ENCODE data around the gene PEX26. TPM values are rescaled to one million over a fixed set of nuclear protein-coding genes. Genes with fewer than 3 reads are reported as not detected.
"Not testable (repeated sequence)": the region's sequence is repeated elsewhere in the genome, so short reads cannot be mapped to it uniquely, and the experiment has no call there.

PEX26 gene
- total RNA-seq, 4 donors from 2014 or later, result 28.2 to 36.1 (median 31.2) TPM

DNA sequence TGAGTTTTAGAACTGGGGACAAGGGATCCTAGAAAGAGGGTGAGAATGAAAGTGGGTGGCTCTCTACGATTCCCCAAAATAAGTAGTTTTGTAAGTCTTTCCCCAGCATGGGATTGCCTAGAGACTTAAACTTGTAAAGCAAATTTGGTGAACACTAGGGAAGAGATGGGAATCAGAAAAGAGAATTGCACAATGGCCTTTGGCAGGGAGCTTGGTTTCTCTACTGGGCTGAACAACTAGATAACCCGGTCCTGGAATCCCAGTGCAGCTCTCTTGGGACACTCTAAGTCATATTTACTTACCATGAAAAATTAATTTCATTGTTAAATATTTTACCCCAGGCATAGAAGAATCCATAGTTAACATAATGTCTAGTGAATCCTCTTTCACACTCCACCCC lies 55.7 kb downstream of the PEX26 start:
- Histone ChIP-seq H3K27ac (peak overlapping the region; percentile 27 to 30), H3K27me3 (no peaks in the 10 kb centered on the region), H3K36me3 (no peaks in the 10 kb centered on the region), H3K4me3 (no peak overlapping the region), H3K4me1 (no peaks in the 10 kb centered on the region), H3K9me3 (no peaks in the 10 kb centered on the region)
- no peak for TF ChIP-seq POLR2A (IDR thresholded peaks at IDR 0.05)
- TF ChIP-seq, protein P1, sequence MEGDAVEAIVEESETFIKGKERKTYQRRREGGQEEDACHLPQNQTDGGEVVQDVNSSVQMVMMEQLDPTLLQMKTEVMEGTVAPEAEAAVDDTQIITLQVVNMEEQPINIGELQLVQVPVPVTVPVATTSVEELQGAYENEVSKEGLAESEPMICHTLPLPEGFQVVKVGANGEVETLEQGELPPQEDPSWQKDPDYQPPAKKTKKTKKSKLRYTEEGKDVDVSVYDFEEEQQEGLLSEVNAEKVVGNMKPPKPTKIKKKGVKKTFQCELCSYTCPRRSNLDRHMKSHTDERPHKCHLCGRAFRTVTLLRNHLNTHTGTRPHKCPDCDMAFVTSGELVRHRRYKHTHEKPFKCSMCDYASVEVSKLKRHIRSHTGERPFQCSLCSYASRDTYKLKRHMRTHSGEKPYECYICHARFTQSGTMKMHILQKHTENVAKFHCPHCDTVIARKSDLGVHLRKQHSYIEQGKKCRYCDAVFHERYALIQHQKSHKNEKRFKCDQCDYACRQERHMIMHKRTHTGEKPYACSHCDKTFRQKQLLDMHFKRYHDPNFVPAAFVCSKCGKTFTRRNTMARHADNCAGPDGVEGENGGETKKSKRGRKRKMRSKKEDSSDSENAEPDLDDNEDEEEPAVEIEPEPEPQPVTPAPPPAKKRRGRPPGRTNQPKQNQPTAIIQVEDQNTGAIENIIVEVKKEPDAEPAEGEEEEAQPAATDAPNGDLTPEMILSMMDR (IDR thresholded peaks at IDR 0.05), result no peak
- DNase-seq, result peak in 1 of 2 donors; percentile 48
- intact Hi-C loops (cut with DNase I; ENCODE audit: low total_unique reads), result no loop called here

DNA sequence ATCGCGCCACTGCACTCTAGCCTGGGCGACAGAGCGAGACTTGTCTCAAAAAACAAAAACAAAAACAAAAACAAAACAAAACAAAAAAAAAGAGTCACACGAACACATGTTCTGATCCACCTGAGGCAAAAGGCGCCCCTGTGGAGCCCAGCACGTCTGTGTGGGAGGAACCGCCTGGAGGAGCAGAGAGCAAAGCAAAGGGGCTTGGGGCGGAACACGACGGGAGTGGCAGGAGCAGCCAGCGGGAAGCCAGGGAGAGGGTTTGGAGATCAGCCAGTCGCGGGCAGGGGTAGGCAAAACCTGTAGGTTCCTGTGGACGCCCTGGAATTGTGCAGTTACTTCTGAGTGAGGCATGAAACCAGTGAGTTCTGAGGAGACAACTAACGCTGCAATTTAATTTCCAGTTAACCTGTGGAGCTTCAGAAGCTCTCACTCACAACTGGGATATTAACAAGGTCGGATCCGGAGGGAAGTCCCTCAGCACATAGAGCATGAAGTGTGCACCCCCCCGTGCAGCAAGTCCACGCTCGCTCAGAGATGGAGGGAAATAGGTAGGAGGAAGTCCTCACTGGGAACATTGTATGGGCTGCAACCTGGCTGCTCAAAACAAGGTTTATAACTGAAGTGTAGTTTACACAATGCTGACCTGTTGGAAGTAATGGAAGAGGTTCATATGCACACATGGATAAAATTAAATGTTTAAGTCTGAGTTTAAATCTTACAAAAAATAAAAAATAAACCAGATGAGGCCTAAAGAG lies 59.0 kb downstream of the PEX26 start:
- H3K27me3 ChIP-seq, result no peaks in the 10 kb centered on the region
- DNase-seq, result no peak
- TF ChIP-seq, protein P1 (IDR thresholded peaks at IDR 0.05), result no peak
- TF ChIP-seq POLR2A (IDR thresholded peaks at IDR 0.05), result no peak
- no peaks in the 10 kb centered on the region for H3K4me1 ChIP-seq
- H3K27ac ChIP-seq, result no peak overlapping the region
- no peak overlapping the region for H3K4me3 ChIP-seq
- H3K36me3 ChIP-seq, result no peaks in the 10 kb centered on the region
- intact Hi-C loops (cut with DNase I; ENCODE audit: low total_unique reads), result no loop called here
- no peaks in the 10 kb centered on the region for H3K9me3 ChIP-seq

DNA sequence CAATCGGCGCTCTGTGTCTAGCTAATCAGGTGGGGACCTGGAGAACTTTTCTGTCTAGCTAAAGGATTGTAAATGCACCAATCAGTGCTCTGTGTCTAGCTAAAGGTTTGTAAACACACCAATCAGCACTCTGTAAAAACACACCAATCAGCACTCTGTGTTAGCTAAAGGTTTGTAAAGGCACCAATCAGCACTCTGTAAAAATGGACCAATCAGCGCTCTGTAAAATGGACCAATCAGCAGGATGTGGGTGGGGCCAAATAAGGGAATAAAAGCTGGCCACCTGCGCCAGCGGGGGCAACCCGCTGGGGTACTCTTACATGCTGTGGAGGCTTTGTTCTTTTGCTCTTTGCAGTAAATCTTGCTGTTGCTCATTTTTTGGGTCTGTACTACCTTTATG lies 63.2 kb downstream of the PEX26 start:
- intact Hi-C loops (cut with DNase I; ENCODE audit: low total_unique reads); H3K36me3 ChIP-seq; H3K4me1 ChIP-seq; DNase-seq; H3K4me3 ChIP-seq; H3K27me3 ChIP-seq; H3K27ac ChIP-seq; H3K9me3 ChIP-seq: not testable (repeated sequence)

DNA sequence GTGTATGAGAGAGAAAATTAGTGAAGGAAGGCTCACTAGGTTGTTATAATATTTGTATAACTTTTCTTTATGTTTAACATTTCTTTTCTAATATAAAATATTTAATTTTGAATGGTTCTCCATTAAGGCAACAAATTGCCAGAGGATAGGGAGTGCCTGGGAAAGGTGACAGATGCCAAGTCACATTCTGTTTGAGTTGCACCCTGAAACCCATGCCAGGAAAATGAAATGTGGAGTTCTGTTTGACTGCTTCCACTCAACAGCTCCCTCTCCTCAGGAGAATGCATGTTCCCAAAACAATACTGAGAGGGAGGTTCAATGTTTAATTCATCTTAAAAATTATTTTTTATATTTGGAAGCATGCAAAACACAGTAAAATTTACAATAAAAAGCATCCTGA lies 66.3 kb downstream of the PEX26 start:
- Histone ChIP-seq H3K27ac (no peak overlapping the region), H3K27me3 (no peaks in the 10 kb centered on the region), H3K36me3 (no peaks in the 10 kb centered on the region), H3K4me3 (no peak overlapping the region), H3K4me1 (no peaks in the 10 kb centered on the region), H3K9me3 (no peaks in the 10 kb centered on the region)
- DNase-seq, result no peak
- intact Hi-C loops (cut with DNase I; ENCODE audit: low total_unique reads), result no loop called here
- TF ChIP-seq, protein P1 (IDR thresholded peaks at IDR 0.05), result no peak
- no peak for TF ChIP-seq POLR2A (IDR thresholded peaks at IDR 0.05)

DNA sequence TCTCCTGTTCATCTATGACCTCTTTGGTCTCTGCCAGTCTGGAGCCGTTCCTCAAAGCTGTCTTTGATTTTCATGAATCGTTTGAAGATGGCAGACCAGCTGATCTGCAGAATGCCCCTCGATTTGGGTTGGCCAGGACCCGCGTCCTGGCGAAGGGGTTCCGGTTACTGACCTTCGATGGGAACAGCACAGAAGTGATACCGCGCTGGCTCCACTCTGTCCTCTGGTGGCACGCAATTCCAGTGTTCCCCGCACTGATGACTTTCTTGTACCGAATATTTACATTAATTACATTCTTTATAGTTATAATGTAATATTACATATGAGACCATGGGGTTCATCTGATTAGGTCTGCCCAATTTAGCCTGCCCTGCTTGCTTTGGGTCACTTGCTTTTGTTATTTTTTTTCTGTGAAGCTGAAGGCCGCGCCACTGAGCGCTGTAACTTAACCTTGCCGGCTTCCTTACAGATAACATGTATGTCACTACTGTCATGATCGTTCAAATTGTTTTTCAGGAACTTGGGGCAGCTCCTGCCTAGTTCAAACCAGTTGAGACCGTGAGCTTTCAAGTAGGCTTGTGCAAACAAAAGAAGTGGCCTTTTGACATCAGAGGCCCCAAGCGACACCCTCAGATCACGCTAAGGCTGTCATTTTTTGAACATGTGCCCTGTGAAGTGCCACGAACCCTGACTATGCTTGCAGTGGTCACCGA lies 68.0 kb downstream of the PEX26 start:
- no peaks in the 10 kb centered on the region for H3K9me3 ChIP-seq
- peak in 1 of 2 donors; percentile 2 for DNase-seq
- H3K27ac ChIP-seq, result no peak overlapping the region
- H3K4me1 ChIP-seq, result no peaks in the 10 kb centered on the region
- TF ChIP-seq, protein P1 (IDR thresholded peaks at IDR 0.05), result no peak
- TF ChIP-seq POLR2A (IDR thresholded peaks at IDR 0.05), result no peak
- H3K36me3 ChIP-seq, result no peaks in the 10 kb centered on the region
- intact Hi-C loops (cut with DNase I; ENCODE audit: low total_unique reads), result no loop called here
- no peak overlapping the region for H3K4me3 ChIP-seq
- H3K27me3 ChIP-seq, result no peaks in the 10 kb centered on the region
